Activated CD4-positive, alpha-beta T cell treated with anti-CD3 and anti-CD28 coated beads, Interleukin-2, amount 10 ng/mL, durations not matched to agents 24 days and 14 days (primary cell): ENCODE data around the gene ATG13. TPM values are rescaled to one million over a fixed set of nuclear protein-coding genes. Genes with fewer than 3 reads are reported as not detected.
A peak's percentile ranks its signal among the peaks of the same experiment; 100 is the strongest.
"Not testable (repeated sequence)": the region's sequence is repeated elsewhere in the genome, so short reads cannot be mapped to it uniquely, and the experiment has no call there.

Experiments used
- DNase-seq: peaks from one replicate; pipeline ENCODE4 v3.0.0; 2022
- H3K27ac Mint-ChIP-seq: one replicate; pipeline ENCODE4 v1.8.0; 2022; ENCODE audit warnings: mild to moderate bottlenecking, mixed read lengths
- H3K27me3 Mint-ChIP-seq: one replicate; pipeline ENCODE4 v1.8.0; 2022; ENCODE audit warnings: mixed read lengths
- H3K36me3 Mint-ChIP-seq: one replicate; pipeline ENCODE4 v1.8.0; 2022; ENCODE audit warnings: low read depth, mild to moderate bottlenecking, mixed read lengths
- H3K4me1 Mint-ChIP-seq: one replicate; pipeline ENCODE4 v1.8.0; 2021; ENCODE audit warnings: mixed read lengths
- H3K4me3 Mint-ChIP-seq: one replicate; pipeline ENCODE4 v1.8.0; 2022; ENCODE audit warnings: mild to moderate bottlenecking, moderate library complexity, mixed read lengths
- H3K9me3 Mint-ChIP-seq: one replicate; pipeline ENCODE4 v1.8.0; 2021; ENCODE audit warnings: mixed read lengths
- intact Hi-C: fragments of 100-400 bp; cut with micrococcal nuclease; formaldehyde crosslinking; loops from one replicate; pipeline ENCODE4 v1.15.1; 2023
- total RNA-seq: library from RNA; stranded (reverse); gene quantifications from 2 replicates; pipeline ENCODE4 v1.2.3, GENCODE V29; 2022

Gene ATG13
- total RNA-seq, 1 donor from 2014 or later: 55.4 TPM

DNA sequence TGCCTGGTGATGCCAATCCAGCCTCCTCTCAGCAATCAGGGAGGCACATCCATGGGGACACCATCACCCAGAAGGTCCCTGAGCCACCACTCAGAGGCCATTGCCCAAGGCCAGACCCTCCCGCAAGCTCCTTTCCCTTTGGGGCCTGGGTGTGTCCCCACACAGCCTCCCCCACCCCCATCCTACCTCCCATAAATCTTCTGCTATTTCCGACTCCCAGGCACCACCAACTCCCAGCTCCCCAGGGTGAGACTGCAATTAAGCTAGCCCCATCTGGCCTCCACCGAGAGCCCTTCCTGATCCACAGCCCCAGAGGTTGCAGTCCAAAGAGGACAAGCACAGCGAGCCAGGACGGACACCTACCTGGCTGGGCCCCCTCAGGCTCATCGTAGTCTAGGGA, 76.7 kb downstream of the ATG13 start:
- peak overlapping the region; percentile 49 for H3K27ac Mint-ChIP-seq
- no peaks in the 10 kb centered on the region for H3K9me3 Mint-ChIP-seq
- peaks cover 16% of the 10 kb centered on the region for H3K4me1 Mint-ChIP-seq
- H3K36me3 Mint-ChIP-seq: peaks cover 27% of the 10 kb centered on the region
- intact Hi-C loops: no loop called here
- H3K4me3 Mint-ChIP-seq: no peak overlapping the region
- no peak for DNase-seq
- no peaks in the 10 kb centered on the region for H3K27me3 Mint-ChIP-seq

DNA sequence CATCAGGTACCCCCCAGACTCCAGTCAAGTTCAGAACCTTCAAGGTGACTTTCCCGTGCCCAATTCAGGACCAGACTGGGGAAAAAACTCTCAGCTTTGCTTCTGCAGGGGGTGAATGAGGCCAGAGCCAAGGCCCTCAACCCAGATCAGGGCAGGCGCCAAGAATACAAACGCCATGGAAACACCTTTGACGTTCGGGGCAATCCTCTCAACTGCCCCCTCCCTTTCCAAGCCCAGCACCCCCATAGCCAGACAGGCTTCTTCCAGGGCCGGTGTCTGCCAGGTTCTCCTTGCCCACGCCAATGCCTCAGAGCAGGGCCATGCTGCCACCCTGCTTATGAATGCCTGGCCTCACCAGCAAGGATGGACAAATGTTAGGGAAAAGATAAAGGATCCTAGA, 77.3 kb downstream of the ATG13 start:
- intact Hi-C loops: no loop called here
- H3K36me3 Mint-ChIP-seq: peaks cover 25% of the 10 kb centered on the region
- no peak overlapping the region for H3K4me3 Mint-ChIP-seq
- no peak overlapping the region for H3K27ac Mint-ChIP-seq
- no peaks in the 10 kb centered on the region for H3K27me3 Mint-ChIP-seq
- peaks cover 18% of the 10 kb centered on the region for H3K4me1 Mint-ChIP-seq
- no peak for DNase-seq
- H3K9me3 Mint-ChIP-seq: no peaks in the 10 kb centered on the region

DNA sequence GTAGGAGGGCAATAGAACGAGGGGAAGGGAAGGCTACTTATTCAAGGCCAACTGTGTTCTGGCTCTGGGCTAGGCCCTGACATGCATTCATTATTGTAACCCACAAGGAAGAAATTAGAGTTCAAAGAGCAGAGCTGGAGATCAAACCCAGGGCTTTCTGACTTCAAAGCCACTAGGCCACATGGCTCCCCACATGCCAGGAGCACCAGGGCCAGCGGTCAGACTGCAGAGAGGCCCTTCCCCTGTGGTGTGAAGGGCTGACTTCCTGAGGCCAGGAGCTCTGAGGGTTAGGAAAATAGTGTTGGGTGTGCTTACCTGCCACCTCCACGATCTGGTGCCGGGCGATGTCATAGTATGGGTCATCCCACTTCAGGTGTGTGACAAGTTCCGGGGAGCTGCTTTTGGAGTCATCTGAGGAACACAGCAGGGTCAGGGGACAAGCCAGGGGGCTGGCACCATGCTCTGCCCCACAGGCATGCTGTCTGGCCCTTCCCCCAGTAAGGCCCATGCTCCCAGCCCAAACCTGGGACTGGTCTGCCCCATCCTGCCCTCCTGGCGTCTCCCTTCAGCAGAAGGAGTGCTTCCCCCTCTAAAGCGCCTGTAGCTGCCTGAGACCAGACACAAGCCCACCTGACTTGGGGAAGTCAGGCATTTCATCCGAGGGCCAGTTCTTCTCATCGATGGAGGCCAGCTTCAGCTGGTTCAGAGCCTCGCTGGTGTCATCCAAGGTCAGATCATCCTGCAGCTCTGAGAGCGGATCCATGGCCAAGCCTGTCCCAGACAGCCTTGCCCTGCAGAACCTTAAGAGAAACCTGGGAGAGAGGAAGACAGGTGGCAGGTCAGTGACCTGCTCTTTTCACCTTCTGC, 78.2 kb downstream of the ATG13 start:
- Mint-ChIP-seq H3K4me3 (no peak overlapping the region), H3K36me3 (peaks cover 27% of the 10 kb centered on the region), H3K27ac (no peak overlapping the region), H3K9me3 (peaks cover 2% of the 10 kb centered on the region), H3K4me1 (peaks cover 21% of the 10 kb centered on the region), H3K27me3 (peaks cover 2% of the 10 kb centered on the region)
- intact Hi-C loops: no loop called here
- no peak for DNase-seq

DNA sequence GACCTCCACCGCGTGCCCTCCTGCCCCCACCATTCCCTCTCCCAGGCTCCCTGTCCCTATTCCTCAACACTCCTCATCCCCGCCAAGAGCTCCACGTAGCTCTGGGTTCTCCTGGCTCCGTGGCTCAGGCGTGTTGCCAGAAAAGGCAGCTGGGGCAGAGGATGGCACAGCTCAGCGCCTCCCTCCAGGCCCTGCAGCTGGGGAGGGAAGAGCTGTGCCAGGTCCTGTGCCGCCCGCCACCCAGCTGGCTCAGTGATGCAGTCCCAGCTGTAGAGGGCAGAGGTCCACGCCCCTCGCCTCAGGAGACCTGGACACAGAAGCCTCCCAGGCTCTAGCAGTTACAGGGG, 78.8 kb downstream of the ATG13 start:
- DNase-seq: no peak
- Mint-ChIP-seq H3K4me1 (peaks cover 24% of the 10 kb centered on the region), H3K4me3 (no peak overlapping the region), H3K9me3 (peaks cover 3% of the 10 kb centered on the region), H3K27me3 (peaks cover 3% of the 10 kb centered on the region), H3K27ac (no peak overlapping the region), H3K36me3 (peaks cover 28% of the 10 kb centered on the region)
- intact Hi-C loops: no loop called here

DNA sequence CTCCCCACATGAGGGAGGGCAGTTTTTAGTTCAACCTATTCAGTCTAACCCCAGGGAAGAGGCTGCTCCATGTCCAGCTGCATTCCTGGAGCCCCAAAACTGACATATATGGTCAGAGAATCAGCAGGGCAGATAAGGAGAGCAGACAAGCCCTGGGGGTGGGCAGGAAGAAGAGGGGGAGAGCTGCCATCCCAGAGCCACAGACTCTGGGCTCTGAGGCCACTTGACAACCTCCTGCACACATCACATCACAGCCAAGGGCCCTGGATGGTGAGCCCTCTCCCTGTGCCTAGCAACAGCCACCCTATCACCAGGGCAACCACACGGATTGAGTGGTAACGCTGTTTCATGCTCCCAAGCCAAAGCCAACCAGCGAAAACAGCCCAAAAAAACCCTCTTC, 80.0 kb downstream of the ATG13 start:
- peaks cover 3% of the 10 kb centered on the region for H3K27me3 Mint-ChIP-seq
- no peak for DNase-seq
- H3K36me3 Mint-ChIP-seq: peaks cover 35% of the 10 kb centered on the region
- peaks cover 3% of the 10 kb centered on the region for H3K9me3 Mint-ChIP-seq
- peaks cover 31% of the 10 kb centered on the region for H3K4me1 Mint-ChIP-seq
- intact Hi-C loops: no loop called here
- H3K4me3 Mint-ChIP-seq: no peak overlapping the region
- H3K27ac Mint-ChIP-seq: no peak overlapping the region

DNA sequence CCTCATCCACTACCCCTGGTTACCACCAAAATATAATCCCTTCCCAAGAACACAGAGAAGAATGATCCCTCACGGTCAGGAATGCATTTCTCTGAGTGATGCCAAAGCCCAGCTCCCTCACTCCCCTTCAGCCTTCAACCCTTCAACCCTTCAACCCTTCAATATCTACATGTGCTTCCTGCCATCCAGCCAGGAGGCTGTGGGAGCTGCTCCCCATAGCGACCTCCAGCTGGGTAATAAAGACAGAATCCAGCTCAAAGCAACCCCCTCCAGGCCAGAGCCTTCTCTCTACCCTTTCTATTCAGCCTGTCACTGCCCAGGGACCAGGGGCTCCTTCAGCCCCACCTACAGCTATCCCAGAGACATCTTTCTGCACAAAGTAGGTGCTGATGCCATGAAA, 80.4 kb downstream of the ATG13 start:
- H3K27me3 Mint-ChIP-seq: peaks cover 3% of the 10 kb centered on the region
- peaks cover 39% of the 10 kb centered on the region for H3K36me3 Mint-ChIP-seq
- H3K4me1 Mint-ChIP-seq: peaks cover 35% of the 10 kb centered on the region
- H3K27ac Mint-ChIP-seq: peak overlapping the region; percentile 46
- intact Hi-C loops: no loop called here
- no peak overlapping the region for H3K4me3 Mint-ChIP-seq
- H3K9me3 Mint-ChIP-seq: peaks cover 3% of the 10 kb centered on the region
- DNase-seq: no peak

DNA sequence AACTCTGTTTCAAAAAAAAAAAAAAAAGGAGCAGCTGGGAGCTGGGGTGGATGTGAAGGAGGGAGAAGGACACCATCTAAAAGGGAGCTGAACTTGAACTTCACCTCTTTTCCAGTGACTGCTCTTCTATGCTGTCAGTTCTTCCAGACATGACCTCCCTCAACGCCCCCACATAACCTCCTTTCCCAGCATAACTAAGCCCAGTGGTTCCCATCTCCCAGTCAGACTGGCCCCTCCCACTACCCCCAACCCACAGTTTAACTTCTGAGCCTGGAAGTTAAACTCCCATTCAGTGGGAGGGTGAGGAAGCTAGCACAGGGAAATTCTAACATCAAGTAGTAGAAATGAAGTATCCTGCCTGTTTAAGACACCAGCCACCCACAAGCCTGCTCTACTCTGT, 81.2 kb downstream of the ATG13 start:
- intact Hi-C loops: no loop called here
- no peak for DNase-seq
- Mint-ChIP-seq H3K9me3 (peaks cover 3% of the 10 kb centered on the region), H3K36me3 (peaks cover 46% of the 10 kb centered on the region), H3K4me1 (peaks cover 38% of the 10 kb centered on the region), H3K4me3 (peak overlapping the region; percentile 99), H3K27ac (peak overlapping the region; percentile 74), H3K27me3 (peaks cover 3% of the 10 kb centered on the region)

DNA sequence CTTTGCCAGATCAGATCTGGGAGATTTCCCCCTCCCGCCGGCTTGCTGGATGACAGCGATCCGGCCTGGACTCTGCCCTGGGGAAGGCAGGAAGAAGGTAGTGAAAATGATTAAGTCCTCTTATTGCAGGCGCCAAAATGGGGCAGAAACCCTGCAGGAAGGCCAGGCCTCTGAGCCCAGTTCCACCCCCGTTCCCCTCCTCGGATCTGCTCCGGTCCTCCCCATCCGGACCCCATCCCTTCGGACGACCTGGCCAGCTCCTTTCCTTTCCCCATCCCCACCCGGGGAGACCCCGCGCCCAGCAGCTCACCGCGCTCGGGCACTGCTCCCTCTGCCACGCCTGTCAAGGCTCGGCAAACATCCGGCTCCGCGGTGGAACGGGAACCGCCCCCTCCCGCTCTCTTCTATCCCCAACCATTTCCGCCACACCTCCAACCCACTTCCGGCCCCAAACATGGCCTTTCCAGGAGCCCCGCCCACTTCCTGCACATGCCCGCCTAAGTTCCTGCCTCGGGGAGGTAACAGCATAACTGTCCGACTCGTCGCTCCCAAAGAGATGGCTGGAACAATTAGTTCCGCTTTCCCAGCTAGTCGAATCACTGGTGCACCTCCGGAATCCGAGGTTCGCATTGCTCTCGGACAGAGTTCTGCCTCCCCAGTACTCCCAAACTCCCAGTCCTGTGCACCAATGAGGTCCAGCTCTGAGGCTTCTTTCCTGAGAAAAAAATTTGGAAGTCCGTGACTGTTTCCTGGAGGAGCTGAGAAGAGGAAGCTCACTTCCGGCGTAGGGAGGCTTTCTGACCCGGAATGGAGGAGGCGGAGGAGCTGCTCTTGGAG, 83.1 kb downstream of the ATG13 start, which contains the start of the genes ARHGAP1 and ZNF408:
Gene ARHGAP1, minus strand, starts transcription at position 379 of the 837 bp plus-strand sequence. CDS start 4,512 bp downstream, outside the sequence.
Gene ZNF408, plus strand, starts transcription at position 791 of the 837 bp plus-strand sequence. Its CDS starts 17 bp downstream, at position 808.
- peak within 1 kb of the TSS; percentile 98 for H3K27ac Mint-ChIP-seq
- peaks cover 38% of the 10 kb centered on the region for H3K4me1 Mint-ChIP-seq
- intact Hi-C loops: loop anchor here (1.0 to 5.0 kb wide), 7 partner anchors 30 to 1066 kb away; partner anchors contain the start of genes ARFGAP2, ATG13, CKAP5 and CSTPP1
- H3K27me3 Mint-ChIP-seq: peaks cover 3% of the 10 kb centered on the region
- DNase-seq: peak; percentile 100
- H3K9me3 Mint-ChIP-seq: peaks cover 3% of the 10 kb centered on the region
- H3K36me3 Mint-ChIP-seq: peaks cover 43% of the 10 kb centered on the region
- H3K4me3 Mint-ChIP-seq: peak within 1 kb of the TSS; percentile 99

DNA sequence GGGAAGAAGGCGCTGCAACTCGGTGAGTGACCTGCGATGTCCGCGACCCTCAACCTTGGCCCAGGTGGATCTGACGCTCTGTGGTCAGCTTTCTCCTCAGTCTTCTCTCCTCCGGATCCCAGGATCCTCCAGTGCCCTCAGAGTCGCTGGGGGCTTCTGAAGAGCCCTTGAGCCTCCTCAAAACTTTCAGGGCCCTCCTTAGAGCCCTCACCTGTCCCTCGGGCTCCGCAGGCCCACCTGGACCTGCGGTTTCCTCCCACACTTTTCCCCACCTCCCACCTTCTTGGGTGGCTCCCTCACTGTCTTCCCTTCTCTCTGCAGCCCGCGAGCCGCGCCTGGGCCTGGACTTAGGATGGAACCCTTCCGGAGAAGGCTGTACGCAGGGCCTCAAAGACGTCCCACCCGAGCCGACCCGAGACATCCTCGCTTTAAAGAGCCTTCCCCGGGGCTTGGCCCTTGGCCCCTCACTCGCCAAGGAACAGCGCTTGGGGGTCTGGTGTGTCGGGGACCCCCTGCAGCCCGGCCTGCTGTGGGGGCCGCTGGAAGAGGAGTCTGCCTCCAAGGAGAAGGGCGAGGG, 83.8 kb downstream of the ATG13 start:
- H3K4me1 Mint-ChIP-seq: peaks cover 38% of the 10 kb centered on the region
- H3K27ac Mint-ChIP-seq: peak overlapping the region; percentile 98
- H3K4me3 Mint-ChIP-seq: peak overlapping the region; percentile 99
- intact Hi-C loops: loop anchor here (2.0 to 5.0 kb wide), 6 partner anchors 30 to 1066 kb away; partner anchors contain the start of genes ARFGAP2, CKAP5, CSTPP1 and FNBP4
- peaks cover 3% of the 10 kb centered on the region for H3K9me3 Mint-ChIP-seq
- peaks cover 44% of the 10 kb centered on the region for H3K36me3 Mint-ChIP-seq
- H3K27me3 Mint-ChIP-seq: peaks cover 3% of the 10 kb centered on the region
- DNase-seq: peak; percentile 72

DNA sequence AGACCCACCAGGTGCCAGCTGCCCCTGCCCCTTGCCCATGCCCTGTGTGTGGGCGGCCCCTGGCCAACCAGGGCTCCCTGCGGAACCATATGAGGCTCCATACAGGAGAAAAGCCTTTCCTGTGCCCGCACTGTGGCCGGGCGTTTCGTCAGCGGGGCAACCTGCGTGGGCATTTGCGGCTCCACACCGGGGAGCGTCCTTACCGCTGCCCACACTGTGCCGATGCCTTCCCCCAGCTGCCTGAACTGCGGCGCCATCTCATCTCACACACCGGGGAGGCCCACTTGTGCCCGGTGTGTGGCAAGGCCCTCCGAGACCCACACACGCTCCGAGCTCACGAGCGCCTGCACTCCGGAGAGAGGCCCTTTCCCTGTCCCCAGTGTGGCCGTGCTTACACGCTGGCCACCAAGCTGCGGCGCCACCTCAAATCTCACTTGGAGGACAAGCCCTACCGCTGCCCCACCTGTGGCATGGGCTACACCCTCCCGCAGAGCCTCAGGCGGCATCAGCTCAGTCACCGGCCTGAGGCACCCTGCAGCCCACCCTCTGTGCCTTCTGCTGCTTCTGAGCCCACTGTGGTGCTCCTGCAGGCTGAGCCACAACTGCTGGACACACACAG, 87.8 kb downstream of the ATG13 start:
- Mint-ChIP-seq H3K4me1 (peaks cover 24% of the 10 kb centered on the region), H3K27me3 (peaks cover 3% of the 10 kb centered on the region), H3K27ac (no peak overlapping the region), H3K4me3 (no peak overlapping the region), H3K9me3 (peaks cover 3% of the 10 kb centered on the region), H3K36me3 (peaks cover 60% of the 10 kb centered on the region)
- intact Hi-C loops: no loop called here
- no peak for DNase-seq

DNA sequence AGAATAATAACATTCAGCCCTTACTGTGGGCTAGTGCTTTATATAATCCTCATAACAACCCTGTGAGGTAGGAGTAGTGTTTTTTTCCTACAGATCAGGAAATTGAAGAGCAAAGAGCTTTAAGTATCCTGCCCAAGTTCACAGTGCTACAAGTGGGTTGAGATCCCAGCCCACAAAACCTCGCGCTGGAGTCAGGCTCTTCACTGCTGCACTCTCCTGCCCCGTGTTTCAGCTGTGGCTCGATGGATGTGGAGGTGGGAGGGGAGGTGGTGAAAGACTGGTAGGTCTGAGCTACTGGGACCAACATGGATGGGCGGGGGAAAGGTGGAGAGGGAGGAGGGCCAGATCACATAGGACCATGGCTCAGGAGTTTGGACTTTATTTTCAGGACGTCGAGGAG, 89.5 kb downstream of the ATG13 start:
- H3K36me3 Mint-ChIP-seq: peaks cover 48% of the 10 kb centered on the region
- intact Hi-C loops: no loop called here
- peaks cover 12% of the 10 kb centered on the region for H3K4me1 Mint-ChIP-seq
- H3K4me3 Mint-ChIP-seq: no peak overlapping the region
- no peak for DNase-seq
- no peaks in the 10 kb centered on the region for H3K9me3 Mint-ChIP-seq
- H3K27me3 Mint-ChIP-seq: no peaks in the 10 kb centered on the region
- H3K27ac Mint-ChIP-seq: no peak overlapping the region

DNA sequence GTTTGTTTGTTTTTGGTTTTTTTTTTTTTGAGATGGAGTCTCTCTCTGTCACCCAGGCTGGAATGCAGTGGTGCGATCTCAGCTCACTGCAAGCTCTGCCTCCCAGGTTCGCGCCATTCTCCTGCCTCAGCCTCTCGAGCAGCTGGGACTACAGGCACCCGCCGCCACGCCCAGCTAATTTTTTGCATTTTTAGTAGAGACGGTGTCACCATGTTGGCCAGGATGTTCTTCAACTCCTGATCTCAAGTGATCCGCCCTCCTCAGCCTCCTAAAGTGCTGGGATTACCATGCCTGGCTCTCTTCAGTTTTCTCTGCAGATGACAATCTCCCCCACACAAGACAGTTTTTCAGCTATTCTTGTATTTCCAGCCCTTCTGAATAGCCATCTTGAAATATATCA, 92.0 kb downstream of the ATG13 start:
- intact Hi-C loops, H3K27ac Mint-ChIP-seq, H3K9me3 Mint-ChIP-seq: not testable (repeated sequence)

DNA sequence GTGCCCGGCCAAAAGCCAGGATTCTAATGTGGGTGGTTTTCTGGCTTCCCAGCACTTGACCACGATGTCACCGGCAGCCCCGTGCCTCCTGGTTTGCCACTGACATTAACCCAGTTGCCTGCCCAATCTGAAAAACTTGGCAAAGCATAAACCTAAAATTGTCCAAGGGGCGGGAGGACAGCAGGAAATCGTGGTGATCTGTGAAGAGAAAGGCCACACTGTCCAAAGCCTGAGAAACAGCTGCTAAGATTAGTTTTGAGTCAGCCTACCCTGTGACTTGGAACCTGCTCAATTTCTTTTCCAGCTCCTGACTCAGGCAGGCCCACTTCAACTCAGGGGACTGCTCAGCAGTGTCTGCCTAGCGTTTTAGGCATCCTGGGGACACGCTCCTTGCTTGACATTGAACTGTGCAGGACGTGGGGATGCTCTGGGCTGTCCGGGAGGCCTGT, 93.5 kb downstream of the ATG13 start:
- Mint-ChIP-seq H3K4me3 (no peak overlapping the region), H3K27me3 (no peaks in the 10 kb centered on the region), H3K36me3 (peaks cover 21% of the 10 kb centered on the region), H3K9me3 (no peaks in the 10 kb centered on the region), H3K27ac (no peak overlapping the region), H3K4me1 (peaks cover 4% of the 10 kb centered on the region)
- no peak for DNase-seq
- intact Hi-C loops: no loop called here

More for the DNA sequence above, 92.0 kb downstream of the ATG13 start:
- DNase-seq, H3K4me1 Mint-ChIP-seq, H3K27me3 Mint-ChIP-seq, H3K4me3 Mint-ChIP-seq: not testable (repeated sequence)
- peaks cover 29% of the 10 kb centered on the region for H3K36me3 Mint-ChIP-seq
